ENCODE measurements around the gene P4HA2.
A peak's percentile ranks its signal among the peaks of the same experiment; 100 is the strongest.
"Not testable (repeated sequence)": the region's sequence is repeated elsewhere in the genome, so short reads cannot be mapped to it uniquely, and the experiment has no call there.

The P4HA2 gene

DNA sequence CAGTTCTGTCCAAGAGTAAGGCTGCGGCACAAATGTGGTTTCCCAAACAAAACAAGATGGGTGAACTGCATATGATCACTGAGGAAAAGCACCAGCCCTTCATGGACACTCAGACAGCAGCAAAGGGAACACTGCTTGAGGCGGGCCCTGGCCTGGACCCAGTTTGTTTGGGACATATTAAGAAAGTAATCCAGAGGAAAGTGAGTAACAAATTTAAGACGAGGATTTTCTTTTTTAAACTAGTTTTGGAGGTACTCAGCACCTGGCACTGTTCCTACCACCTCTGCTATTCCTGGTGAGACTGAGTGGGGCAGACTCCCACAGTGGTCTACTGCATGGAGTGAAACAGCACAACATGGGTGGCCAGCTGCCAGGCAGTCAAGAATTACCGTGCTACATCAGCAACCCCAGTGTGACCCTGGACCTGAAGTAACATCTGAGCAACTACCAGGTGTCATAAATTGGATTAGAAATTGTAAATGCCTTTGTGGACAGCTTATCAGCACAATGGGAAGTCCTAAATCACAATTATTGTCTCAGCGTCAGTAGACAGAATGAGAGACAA lies 28.5 kb downstream of the P4HA2 start:
- DNase-seq (ENCODE audit: low read depth), result no peak

DNA sequence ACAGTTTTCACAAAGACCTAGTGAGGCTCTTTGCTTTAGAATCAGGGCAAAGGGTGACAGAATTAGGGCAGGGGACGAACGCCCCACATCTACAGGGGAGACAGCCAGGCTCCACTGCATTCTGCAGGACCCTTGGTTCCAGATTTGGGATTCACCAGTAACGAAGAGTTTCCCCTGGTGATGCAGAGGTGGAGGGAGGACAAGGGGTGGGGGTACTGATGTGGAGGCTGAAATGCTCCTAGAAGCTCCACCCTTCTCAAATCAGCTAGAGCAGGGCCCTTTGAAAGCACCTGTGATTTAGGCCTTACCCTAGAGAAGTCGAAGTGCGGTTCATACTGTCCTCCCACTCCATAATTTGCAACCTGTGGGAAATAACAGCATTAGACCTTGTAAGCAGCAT lies 29.1 kb downstream of the P4HA2 start:
- no peak for DNase-seq (ENCODE audit: low read depth)

DNA sequence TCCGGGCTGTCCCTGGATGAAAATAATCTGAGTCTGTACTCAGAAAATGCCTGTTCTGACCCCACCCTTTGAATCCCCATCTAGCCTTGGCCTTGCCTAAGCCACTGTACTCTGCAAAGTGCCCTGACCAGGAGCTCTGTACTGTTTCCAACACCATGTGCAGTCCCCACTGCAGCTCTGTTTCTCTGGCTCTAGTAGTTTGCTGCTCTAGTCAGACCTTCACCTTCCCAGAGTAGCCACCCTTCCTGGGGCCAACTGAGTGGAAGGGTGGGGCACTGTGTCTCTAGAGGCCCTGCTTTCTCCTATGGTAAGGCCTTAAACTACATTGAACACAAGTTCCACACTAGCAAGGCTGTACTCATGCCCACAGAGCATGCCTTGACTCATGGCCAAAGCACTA lies 31.9 kb downstream of the P4HA2 start:
- DNase-seq (ENCODE audit: low read depth), result no peak

DNA sequence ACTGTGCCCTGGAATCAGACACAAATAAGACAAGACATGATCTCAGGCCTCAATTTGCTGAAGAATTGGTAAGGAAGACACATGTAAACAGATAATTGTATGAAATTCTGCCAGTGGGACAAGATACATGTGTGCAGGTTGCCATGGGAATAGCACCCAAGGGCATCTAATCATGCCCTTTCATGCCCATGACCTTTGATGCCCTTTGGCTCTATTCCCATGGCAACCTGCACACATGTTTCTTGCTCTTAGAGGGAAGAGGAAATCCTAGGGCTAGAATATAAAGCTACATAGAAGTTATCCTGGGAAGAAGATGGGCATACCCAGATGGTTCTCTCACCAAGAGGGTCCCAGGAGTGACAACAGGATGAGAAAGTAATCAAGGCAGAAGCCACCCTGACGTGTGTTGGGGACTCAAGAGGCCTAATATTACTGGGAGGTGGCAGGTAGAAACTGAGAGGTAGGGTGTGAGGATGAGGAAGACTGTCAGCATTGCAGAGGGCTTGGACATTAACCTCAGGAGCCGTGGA lies 34.4 kb downstream of the P4HA2 start:
- no peak for DNase-seq (ENCODE audit: low read depth)

DNA sequence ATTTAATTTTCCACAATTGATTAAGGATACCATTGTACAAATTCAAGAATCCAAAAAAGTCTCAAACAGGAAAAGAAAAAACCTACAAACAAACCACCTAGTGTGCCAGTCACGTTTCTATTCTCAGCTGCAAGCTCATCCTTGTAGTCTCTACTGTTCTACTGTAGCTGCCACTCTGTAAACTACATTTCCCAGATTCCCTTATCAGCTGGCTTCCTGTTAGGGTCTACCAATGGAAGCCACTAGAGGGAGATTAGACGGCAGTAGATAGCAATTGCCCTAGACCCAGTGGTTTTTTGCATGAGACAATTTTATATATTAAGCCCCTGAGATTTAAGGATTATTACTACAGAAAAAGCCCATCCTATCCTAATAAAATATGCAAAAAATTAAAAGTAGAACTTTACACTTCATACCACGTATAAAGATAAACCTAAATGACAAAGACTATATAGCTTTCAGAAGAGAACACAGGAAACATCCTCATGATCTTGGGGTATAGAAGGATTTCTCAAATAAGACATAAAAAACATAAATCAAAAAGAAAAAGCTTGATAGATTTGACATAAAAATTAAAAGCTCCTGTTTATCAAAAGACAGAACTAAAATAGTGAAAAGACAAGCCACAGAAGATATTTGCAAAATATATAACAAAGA lies 37.4 kb downstream of the P4HA2 start:
- DNase-seq (ENCODE audit: low read depth), result peak; percentile 37

DNA sequence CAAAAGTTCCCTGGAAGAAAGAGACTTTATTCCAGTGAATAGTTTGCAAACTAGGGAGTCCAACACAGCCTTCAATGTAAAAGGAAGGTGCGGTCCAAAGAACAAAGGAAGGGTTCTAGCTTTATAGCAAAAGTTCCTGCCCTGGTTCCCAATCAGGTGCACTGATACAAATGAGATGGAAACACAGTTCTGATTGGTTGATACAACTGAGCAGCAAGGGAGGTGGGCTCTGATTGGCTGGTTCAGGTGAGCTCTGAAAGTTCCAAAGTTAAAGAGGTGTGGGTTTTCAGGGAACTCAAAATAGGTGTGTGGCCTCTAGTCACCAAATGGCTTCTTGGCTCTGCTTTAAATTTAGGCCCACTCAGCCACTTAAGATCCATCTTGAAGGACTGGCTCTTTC lies 43.1 kb downstream of the P4HA2 start:
- DNase-seq (ENCODE audit: low read depth), result no peak

DNA sequence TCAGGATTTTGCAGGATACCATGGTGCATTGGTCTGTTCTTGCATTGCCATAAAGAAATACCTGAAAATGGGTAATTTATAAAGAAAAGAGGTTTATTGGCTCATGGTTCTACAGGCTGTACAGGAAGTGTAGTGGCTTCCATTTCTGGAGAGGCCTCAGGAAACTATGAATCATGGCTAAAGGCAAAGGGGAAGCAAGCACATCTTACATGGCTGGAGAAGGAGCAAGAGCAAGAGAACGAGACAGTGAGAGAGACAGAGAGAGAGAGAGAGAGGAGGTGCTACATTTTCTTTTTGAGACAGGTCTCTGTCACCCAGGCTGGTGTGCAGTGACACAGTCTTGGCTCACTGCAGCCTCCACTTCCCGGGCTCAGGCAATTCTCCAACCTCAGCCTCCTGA lies 43.9 kb downstream of the P4HA2 start:
- no peak for DNase-seq (ENCODE audit: low read depth)

DNA sequence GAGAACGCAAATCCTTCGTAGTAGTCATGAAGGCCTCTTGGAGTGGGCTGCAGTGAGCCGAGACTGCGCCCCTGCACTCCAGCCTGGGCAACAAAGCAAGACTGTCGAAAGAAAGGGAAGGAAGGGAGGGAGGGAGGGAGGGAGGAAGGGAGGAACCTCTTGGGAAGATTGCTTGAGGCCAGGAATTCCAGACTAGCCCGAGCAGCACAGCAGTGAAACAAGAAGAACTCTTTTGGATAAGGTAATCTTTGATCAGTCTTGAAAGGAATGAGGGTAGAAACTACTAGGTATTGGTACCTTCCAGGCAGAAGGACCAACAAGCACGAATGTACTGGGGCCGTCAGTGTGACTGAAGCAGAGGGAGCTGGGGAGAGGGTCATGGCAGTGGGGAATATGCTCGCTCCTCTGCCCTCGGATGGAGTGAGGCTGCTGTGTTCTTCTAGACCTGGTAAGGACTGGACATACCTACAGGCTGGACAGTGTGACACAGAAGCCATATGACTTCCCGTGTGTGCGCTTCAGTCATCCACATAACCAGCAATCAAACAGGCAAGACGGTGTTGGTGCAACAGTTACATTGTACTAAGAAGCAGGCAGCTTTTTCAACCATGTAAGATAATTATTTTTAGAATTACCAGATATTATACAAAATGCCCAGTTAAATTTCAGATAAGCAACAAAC lies 45.2 kb downstream of the P4HA2 start:
- no peak for DNase-seq (ENCODE audit: low read depth)

DNA sequence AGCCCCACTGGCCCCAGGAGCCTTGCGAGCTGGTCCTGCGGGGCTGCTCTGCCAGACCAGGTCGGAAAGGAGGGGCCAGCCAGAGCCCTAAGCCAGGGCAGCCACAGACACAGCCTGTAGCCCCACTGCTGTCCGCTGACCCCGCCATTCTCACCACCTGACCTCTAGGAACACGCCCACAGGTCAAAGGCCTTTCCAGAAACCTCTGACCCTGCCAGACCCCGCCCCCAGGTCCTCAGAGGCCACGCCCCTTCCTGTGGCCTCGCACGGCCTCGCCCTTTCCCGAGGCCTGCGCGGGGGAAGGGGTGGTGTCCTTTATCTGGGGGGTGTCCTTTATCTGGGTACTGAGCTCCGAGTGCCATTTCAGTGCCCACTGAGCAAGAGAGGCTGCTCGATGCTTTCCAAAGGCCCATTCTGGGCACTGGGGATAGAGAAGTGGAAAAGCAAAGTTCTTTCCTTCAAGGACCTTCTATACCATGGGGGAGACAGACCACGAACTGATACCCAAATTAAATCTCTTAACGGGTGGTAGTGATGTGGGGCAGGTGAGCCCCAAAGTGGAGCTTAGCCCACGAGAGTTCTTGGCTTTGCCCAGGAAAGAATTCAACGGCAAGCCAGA lies 46.5 kb downstream of the P4HA2 start:
- DNase-seq (ENCODE audit: low read depth), result no peak

DNA sequence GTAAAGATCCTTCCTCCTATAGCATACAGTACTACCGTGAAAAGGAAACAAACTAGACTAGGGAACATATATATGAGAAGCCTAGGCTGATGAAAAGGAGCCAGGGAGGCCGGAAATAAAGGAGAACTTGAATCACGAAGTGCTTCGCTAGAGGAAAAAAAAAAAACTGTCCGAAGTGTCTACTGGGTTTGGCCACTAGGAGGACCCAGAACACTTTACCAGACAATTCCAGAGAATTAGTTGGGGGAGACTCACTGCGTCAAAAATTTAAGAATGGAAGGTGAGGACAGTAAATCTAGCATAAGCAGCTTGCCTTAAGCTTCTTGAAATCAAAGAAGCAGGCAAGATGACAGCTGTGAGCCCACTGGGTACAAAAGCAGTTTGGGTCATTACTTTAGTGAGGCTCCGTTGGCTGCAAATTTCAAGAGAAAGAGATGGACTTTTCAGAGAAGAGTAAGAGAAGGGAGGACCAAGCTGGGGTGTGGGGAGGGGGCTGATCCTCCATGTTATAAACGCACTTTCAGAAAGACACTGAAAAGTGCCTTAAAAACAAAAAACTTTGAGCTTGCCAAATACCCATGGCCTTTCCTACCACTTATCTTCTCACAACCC lies 47.4 kb downstream of the P4HA2 start:
- DNase-seq (ENCODE audit: low read depth), result peak; percentile 35

DNA sequence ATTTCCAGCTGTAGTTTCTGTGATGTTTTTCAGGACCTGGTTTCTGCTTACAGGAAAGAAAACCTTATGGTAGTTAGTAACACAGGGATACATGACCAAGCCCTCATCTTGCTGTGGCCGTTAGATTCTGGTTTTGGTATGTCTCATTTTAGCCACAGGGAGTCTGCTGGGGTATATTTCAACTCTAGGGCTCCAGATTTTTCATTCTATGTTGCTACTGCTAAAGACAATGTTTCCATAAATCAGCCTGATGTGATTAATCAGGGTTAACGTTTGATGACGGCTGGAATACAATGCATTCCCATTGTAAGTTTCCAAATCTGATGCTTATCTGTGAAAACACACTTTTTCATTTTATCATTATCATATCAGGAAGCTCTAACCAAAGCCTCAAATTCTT lies 48.2 kb downstream of the P4HA2 start:
- no peak for DNase-seq (ENCODE audit: low read depth)

DNA sequence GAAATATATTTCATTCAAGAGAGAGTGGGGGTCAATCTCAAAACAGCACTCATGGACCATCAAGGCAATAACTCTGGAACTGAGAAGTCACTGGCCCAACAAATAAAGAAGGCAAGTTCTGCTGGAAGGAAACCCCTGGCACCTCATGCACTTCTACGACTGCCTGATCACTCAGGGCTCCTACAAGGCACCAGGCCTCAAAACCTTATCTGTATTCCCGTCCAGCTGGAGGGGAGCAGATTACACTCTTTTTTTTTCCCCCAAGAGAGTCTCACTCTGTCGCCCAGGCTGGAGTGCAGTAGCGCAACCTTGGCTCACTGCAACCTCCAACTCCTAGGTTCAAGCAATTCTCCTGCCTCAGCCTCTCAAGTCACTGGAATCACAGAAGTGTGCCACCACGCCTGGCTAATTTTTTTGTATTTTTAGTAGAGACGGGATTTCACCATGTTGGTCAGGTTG lies 49.9 kb downstream of the P4HA2 start:
- no peak for DNase-seq (ENCODE audit: low read depth)

DNA sequence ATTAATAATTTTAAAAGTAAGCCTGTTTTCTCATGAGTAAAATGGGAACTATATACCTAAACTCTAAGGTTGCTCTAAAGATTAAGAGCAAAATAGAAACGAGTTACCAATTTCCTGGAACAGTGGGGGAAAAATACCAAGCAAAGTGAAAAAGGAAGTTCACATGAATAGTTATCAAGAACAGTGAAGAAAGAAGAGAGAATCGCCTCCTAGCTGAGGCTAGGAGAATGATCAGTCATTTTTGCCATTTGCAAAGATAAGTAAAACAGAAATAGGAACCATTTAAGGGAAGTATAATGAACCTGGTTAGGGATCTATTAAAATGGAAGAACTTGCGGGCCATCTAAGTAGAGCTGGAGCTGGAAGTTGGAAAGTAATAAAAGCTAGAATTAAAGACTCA lies 50.7 kb downstream of the P4HA2 start:
- DNase-seq (ENCODE audit: low read depth), result no peak

DNA sequence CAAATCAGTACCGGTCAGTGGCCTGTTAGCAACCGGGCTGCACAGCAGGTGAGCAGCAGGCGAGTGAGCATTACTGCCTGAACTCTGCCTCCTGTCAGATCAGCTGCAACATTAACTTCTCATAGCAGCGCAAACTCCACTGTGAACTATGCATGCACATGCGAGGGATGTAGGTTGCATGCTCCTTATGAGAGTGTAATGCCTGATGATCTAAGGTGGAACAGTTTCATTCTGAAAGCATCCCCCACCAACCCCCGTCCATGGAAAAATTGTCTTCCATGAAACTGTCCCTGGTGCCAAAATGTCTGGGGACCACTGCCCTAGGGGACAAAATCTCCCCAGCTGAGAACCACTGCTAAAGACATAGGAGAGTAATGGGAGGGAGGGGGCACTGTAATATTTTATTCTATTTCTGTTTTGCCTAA lies 51.1 kb downstream of the P4HA2 start:
- DNase-seq (ENCODE audit: low read depth), result no peak

DNA sequence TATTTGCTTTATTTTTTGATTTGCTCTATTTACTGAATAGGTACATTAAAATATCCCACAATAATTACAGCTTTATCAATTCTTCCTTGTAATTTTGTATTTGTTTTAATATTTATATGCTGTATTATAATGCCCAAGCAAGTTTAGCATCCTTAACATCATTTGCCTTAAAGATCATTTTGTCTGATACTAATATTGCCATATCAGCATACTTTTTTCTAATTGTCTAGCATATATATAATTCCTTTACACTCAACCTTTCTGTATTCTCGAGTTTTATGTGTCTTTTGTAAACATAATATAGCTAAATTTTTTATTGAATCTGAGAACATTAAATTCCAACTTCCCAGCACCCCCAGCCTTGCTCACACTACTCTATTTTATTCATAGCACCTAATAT lies 64.7 kb downstream of the P4HA2 start:
- DNase-seq (ENCODE audit: low read depth), result no peak

DNA sequence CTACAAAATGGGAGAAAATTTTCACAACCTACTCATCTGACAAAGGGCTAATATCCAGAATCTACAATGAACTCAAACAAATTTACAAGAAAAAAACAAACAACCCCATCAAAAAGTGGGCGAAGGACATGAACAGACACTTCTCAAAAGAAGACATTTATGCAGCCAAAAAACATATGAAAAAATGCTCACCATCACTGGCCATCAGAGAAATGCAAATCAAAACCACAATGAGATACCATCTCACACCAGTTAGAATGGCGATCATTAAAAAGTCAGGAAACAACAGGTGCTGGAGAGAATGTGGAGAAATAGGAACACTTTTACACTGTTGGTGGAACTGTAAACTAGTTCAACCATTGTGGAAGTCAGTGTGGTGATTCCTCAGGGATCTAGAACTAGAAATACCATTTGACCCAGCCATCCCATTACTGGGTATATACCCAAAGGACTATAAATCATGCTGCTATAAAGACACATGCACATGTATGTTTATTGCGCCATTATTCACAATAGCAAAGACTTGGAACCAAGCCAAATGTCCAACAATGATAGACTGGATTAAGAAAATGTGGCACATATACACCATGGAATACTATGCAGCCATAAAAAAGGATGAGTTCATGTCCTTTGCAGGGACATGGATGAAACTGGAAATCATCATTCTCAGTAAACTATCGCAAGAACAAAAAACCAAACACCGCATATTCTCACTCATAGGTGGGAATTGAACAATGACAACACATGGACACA lies 65.9 kb downstream of the P4HA2 start:
- not testable (repeated sequence) for DNase-seq (ENCODE audit: low read depth)

DNA sequence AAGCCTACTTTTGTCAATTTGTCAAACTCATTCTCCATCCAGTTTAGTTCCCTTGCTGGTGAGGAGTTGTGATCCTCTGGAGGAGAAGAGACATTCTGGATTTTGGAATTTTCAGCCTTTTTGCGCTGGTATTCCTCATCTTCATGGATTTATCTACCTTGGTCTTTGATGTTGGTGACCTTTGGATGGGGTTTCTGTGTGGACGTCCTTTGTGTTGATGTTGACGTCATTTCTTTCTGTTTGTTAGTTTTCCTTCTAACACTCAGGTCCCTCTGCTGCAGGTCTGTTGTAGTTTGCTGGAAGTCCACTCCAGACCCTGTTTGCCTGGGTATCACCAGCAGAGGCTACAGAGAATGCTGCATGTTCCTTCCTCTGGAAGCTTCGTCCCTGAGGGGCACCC lies 71.2 kb downstream of the P4HA2 start:
- no peak for DNase-seq (ENCODE audit: low read depth)

DNA sequence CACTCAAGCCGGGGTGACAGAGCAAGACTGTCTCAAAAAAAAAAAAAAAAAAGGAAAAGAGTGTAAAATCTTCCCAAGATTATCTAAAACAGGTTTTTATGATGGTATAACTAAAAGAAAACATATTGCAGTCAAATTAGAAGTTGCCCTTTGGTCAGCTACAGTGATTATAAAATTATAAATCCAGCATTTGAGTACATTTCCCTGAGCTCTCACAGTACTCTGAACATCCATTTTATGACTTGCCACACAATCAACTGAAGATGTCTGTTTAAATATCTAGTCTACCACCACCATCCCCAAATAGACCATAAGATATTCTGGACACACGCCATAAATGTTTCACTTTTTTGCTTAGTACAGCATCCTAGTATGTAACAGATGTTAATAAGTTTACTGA lies 77.1 kb downstream of the P4HA2 start:
- no peak for DNase-seq (ENCODE audit: low read depth)

DNA sequence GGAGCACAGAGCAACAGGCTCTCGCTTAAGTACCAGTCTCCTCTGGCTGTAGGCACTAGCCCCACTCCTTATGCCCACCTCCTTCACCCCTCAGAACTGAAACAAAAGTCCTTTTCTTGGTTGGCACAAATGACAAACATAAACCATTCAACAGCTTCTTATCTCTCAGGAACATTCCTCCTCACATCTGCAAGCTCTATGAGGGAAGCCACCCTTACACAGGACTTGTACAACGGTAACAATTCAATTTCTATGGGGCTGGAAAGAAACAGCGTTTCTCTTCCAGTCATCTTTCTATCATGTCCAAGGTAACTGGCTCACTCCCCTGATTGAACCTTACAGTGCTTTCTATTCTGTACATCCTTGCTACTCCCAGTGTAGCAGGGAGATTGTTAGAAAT lies 80.0 kb downstream of the P4HA2 start:
- DNase-seq (ENCODE audit: low read depth), result no peak

DNA sequence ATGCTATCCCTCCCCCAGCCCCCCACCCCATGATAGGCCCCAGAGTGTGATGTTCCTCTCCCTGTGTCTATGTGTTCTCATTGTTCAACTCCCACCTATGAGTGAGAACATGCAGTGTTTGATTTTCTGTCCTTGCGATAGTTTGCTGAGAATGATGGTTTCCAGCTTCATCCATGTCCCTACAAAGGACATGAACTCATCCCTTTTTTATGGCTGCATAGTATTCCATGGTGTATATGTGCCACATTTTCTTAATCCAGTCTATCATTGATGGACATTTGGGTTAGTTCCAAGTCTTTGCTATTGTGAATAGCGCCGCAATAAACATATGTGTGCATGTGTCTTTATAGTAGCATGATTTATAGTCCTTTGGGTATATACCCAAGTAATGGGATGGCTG lies 82.3 kb downstream of the P4HA2 start:
- DNase-seq (ENCODE audit: low read depth), result not testable (repeated sequence)

DNA sequence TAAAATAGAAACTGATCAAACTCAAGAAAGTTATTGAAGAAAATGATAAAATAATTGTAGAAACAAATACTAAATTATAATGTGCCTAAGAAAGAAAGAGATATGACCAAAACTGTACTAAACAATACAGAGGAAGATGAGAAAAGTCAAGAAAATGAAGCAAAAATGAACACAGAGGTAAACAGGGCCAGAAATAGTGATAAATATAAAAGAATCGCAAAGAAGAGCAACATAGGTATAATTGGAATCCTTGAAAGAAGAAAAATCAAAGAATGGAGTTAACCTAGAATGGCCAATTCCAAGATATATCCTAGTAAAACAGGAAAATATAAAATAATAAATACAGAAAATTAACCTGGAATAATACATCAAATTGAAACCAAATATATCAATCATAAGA lies 84.5 kb downstream of the P4HA2 start:
- DNase-seq (ENCODE audit: low read depth), result no peak

DNA sequence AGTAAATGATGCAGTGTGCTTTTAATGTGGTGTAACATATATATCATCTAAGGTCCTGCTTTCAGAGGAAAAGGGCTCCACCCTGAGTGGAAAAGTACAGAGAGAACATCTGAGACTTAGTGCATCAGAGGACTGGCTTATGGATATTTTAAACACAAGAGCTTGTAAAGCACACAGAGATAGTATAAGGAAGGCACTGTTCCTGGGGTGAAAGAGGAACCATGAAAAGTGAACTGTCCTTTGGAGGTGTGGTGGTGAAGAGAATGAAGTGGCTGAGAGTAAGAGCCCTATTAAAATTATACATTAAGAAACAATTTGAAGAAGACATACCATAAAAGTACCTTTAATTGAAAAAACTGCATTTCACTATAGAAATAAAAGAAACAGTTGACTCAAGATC lies 85.2 kb downstream of the P4HA2 start:
- no peak for DNase-seq (ENCODE audit: low read depth)
